Measurements from ENCODE around the gene HEYL. TPM values are rescaled to one million over a fixed set of nuclear protein-coding genes. Genes with fewer than 3 reads are reported as not detected.
A peak's percentile ranks its signal among the peaks of the same experiment; 100 is the strongest.

HEYL gene
- total and polyA plus RNA-seq, 8 donors, result 0.45 to 6.0 (median 3.4) TPM; not detected in 1

GRCh38 chr1:39685071-39685470 is 45.6 kb upstream of the HEYL start:
- peaks cover 0 to 88% (median 61%) of the 10 kb centered on the region in 3 donors for H3K27me3 ChIP-seq
- H3K36me3 ChIP-seq, result no peaks in the 10 kb centered on the region
- 71 to 85% (median 74%) methylated on average over 3 of the region's 3 CpGs for WGBS, 5 donors
- intact Hi-C loops (cut with DNase I; ENCODE audit: low total_unique reads), result no loop called here
- DNase-seq, result no peak
- H3K27ac ChIP-seq, result no peak overlapping the region
- peaks cover 0 to 7% (median 3%) of the 10 kb centered on the region in 4 donors for H3K4me1 ChIP-seq
- H3K9me3 ChIP-seq, result no peaks in the 10 kb centered on the region
- TF ChIP-seq EP300 (IDR thresholded peaks at IDR 0.05) (no peak), CTCF (IDR thresholded peaks at IDR 0.05) (no peak), POLR2AphosphoS5 (IDR thresholded peaks at IDR 0.05) (no peak), POLR2A (IDR thresholded peaks at IDR 0.05) (no peak)
- H3K4me3 ChIP-seq, result no peak overlapping the region

GRCh38 chr1:39684313-39684664 is 44.8 kb upstream of the HEYL start:
- DNase-seq, result no peak
- WGBS, 5 donors, result 27 to 93% (median 47%) methylated on average over 3 to 13 of the region's 13 CpGs
- Histone ChIP-seq H3K36me3 (no peaks in the 10 kb centered on the region), H3K4me1 (peaks cover 0 to 7% (median 3%) of the 10 kb centered on the region in 4 donors), H3K9me3 (no peaks in the 10 kb centered on the region), H3K4me3 (no peak overlapping the region), H3K27ac (no peak overlapping the region), H3K27me3 (peaks cover 0 to 86% (median 53%) of the 10 kb centered on the region in 3 donors)
- intact Hi-C loops (cut with DNase I; ENCODE audit: low total_unique reads), result no loop called here
- TF ChIP-seq CTCF (IDR thresholded peaks at IDR 0.05) (no peak), EP300 (IDR thresholded peaks at IDR 0.05) (no peak), POLR2AphosphoS5 (IDR thresholded peaks at IDR 0.05) (no peak), POLR2A (IDR thresholded peaks at IDR 0.05) (no peak)

GRCh38 chr1:39683591-39684312 is 44.3 kb upstream of the HEYL start:
- Histone ChIP-seq H3K27me3 (peaks cover 0 to 81% (median 48%) of the 10 kb centered on the region in 3 donors), H3K4me3 (peak overlapping the region in 2 of 4 donors; percentile 9 to 29), H3K4me1 (peaks cover 0 to 7% (median 3%) of the 10 kb centered on the region in 4 donors), H3K27ac (no peak overlapping the region), H3K9me3 (no peaks in the 10 kb centered on the region), H3K36me3 (no peaks in the 10 kb centered on the region)
- DNase-seq, result peak in 1 of 2 donors; percentile 54
- WGBS, 5 donors, result 9 to 23% (median 14%) methylated on average over 26 to 62 of the region's 62 CpGs
- intact Hi-C loops (cut with DNase I; ENCODE audit: low total_unique reads), result no loop called here
- TF ChIP-seq EP300 (IDR thresholded peaks at IDR 0.05), result no peak
- no peak for TF ChIP-seq CTCF (IDR thresholded peaks at IDR 0.05)
- no peak for TF ChIP-seq POLR2A (IDR thresholded peaks at IDR 0.05)
- TF ChIP-seq POLR2AphosphoS5 (IDR thresholded peaks at IDR 0.05), result no peak

GRCh38 chr1:39681999-39682398 is 42.6 kb upstream of the HEYL start:
- intact Hi-C loops (cut with DNase I; ENCODE audit: low total_unique reads), result no loop called here
- Histone ChIP-seq H3K4me1 (peaks cover 0 to 7% (median 3%) of the 10 kb centered on the region in 4 donors), H3K27ac (no peak overlapping the region), H3K4me3 (no peak overlapping the region), H3K9me3 (no peaks in the 10 kb centered on the region), H3K27me3 (peaks cover 0 to 63% (median 37%) of the 10 kb centered on the region in 3 donors), H3K36me3 (no peaks in the 10 kb centered on the region)
- no peak for TF ChIP-seq POLR2A (IDR thresholded peaks at IDR 0.05)
- TF ChIP-seq CTCF (IDR thresholded peaks at IDR 0.05), result no peak
- no peak for TF ChIP-seq EP300 (IDR thresholded peaks at IDR 0.05)
- TF ChIP-seq POLR2AphosphoS5 (IDR thresholded peaks at IDR 0.05), result no peak
- DNase-seq, result no peak
- 64 to 83% (median 70%) methylated on average over 1 of the region's 1 CpG for WGBS, 5 donors
